HG02981 (cell line): Measurements from ENCODE around the gene PPFIBP2.

Experiments
- ATAC-seq: cut with Tn5 transposase; IDR thresholded peaks from one replicate; pipeline ENCODE4 v1.9.1; 2021; ENCODE audit warnings: mild to moderate bottlenecking, moderate library complexity; ENCODE audit not compliant: unreplicated experiment

PPFIBP2 gene

GRCh38 chr11:7683571-7683970 is 169.8 kb downstream of the PPFIBP2 start:
- ATAC-seq: no peak

DNA sequence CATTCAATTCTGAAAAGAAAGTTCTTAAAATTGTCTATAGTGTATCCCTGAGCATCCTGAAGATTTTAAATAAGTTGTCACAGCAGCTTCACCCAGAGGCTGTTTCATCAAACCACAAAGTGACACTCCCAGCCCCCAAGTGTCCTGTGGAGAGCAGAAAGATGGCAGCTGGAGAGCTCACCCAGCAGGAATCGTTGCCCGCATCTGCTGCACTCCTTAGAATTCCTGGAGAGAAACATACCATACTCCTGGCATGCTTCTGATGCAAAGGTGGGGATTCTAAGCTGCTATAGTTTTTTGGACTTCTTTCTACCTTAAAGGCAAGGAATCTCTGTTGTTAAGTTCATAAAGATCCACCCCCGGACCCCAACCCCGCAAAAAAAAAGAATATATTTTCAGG is 173.0 kb downstream of the PPFIBP2 start:
- no peak for ATAC-seq

GRCh38 chr11:7687386-7687785 is 173.6 kb downstream of the PPFIBP2 start:
- no peak for ATAC-seq

GRCh38 chr11:7688238-7688826 is 174.5 kb downstream of the PPFIBP2 start:
- peak; percentile 51 for ATAC-seq

DNA sequence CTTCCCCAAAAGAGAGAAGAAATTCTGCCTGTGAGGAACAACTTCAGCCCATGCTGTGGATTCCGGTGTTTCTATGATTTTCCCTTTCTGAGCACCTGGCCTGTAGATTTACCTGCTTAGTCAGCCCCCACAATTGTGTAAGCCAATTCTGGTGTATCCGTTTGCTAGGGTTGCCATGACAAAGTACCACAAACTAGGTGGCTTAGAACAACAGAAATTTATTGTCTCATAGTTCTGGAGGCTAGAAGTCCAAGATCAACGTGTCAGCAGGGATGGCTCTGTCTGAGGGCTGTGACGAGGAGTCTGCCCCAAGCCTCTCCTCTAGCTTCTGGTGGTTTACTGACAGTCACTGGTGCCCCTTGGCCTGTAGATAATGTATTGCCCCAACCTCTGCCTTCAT is 175.4 kb downstream of the PPFIBP2 start:
- no peak for ATAC-seq

- ATAC-seq: peak; percentile 81
These were observed 176.8 kb downstream of the PPFIBP2 start for GRCh38 chr11:7690648-7691047.

- ATAC-seq: no peak
These were observed 178.1 kb downstream of the PPFIBP2 start for GRCh38 chr11:7691759-7692350.

- no peak for ATAC-seq
These were observed 178.6 kb downstream of the PPFIBP2 start for GRCh38 chr11:7692426-7692825.

DNA sequence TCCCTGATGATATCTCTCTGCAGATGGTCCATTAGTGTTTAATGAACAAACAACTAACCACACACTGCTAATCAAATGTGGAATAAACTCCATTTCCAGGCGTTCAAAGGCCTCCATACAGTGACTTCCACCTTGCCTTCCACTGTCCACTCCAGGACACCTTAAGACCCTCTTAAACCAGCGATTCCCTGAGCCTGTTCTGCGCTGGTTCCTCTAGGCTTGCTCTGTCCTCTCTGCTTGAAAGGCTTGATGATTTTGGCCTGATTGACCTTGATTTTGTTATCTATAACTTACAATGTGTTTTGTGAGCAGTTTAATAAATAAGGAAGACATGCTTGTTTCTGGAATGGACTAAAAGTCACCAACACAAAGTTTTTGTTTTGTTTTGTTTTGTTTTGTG is 180.4 kb downstream of the PPFIBP2 start:
- ATAC-seq: no peak

DNA sequence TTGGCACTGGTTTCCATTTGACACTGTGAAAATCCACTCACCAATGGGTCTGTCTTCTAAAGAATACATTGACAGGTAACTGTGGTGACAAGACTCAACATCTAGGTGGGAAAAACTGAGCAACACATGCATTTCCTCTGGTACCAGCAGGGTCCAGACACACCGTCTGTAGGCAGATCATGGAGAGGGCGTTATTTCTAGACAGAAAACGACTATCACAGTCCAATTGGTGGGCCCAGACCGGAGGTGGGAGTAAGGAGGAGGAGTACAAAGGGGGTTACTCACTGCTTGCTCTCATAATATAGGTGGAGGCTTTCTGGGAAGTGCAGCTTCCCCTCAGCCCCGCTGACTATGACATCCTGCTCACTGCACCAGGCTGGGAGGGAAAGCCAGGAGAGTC is 182.6 kb downstream of the PPFIBP2 start:
- no peak for ATAC-seq
